ENCODE data around the gene FITM1.

DNA sequence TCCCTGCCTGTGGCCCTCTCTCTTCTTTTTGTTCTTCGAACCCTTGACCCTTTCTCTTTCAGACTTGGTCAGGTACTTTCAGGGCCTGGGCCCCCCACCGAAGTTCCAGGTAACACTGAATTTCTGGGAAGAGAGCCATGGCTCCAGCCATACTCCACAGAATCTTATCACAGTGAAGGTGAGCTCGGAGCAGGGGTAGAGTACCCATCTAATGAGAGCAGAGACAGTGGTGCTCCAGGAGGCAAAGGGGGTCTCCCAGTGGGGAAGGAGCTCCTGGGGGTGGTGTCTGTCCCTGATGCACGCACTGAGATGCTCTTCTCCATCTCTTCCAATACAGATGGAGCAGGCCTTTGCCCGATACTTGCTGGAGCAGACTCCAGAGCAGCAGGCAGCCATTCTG lies 35.3 kb downstream of the FITM1 start:
- no peak for TF ChIP-seq ZNF791 (tag by site-specific recombination; IDR thresholded peaks at IDR 0.05)
- TF ChIP-seq, protein P1, sequence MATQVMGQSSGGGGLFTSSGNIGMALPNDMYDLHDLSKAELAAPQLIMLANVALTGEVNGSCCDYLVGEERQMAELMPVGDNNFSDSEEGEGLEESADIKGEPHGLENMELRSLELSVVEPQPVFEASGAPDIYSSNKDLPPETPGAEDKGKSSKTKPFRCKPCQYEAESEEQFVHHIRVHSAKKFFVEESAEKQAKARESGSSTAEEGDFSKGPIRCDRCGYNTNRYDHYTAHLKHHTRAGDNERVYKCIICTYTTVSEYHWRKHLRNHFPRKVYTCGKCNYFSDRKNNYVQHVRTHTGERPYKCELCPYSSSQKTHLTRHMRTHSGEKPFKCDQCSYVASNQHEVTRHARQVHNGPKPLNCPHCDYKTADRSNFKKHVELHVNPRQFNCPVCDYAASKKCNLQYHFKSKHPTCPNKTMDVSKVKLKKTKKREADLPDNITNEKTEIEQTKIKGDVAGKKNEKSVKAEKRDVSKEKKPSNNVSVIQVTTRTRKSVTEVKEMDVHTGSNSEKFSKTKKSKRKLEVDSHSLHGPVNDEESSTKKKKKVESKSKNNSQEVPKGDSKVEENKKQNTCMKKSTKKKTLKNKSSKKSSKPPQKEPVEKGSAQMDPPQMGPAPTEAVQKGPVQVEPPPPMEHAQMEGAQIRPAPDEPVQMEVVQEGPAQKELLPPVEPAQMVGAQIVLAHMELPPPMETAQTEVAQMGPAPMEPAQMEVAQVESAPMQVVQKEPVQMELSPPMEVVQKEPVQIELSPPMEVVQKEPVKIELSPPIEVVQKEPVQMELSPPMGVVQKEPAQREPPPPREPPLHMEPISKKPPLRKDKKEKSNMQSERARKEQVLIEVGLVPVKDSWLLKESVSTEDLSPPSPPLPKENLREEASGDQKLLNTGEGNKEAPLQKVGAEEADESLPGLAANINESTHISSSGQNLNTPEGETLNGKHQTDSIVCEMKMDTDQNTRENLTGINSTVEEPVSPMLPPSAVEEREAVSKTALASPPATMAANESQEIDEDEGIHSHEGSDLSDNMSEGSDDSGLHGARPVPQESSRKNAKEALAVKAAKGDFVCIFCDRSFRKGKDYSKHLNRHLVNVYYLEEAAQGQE (tag by site-specific recombination; IDR thresholded peaks at IDR 0.05), result no peak
- TF ChIP-seq TCF7L2 (IDR thresholded peaks at IDR 0.05; ENCODE audit: borderline replicate concordance, low read depth, low read length), result no peak
- TF ChIP-seq, protein P2, sequence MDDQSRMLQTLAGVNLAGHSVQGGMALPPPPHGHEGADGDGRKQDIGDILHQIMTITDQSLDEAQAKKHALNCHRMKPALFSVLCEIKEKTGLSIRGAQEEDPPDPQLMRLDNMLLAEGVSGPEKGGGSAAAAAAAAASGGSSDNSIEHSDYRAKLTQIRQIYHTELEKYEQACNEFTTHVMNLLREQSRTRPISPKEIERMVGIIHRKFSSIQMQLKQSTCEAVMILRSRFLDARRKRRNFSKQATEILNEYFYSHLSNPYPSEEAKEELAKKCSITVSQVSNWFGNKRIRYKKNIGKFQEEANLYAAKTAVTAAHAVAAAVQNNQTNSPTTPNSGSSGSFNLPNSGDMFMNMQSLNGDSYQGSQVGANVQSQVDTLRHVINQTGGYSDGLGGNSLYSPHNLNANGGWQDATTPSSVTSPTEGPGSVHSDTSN (CRISPR knock-in tag; IDR thresholded peaks at IDR 0.05), result no peak
- no peak for TF ChIP-seq ZNF302 (tag by site-specific recombination; IDR thresholded peaks at IDR 0.05; ENCODE audit: low read depth)
- TF ChIP-seq, protein P3, sequence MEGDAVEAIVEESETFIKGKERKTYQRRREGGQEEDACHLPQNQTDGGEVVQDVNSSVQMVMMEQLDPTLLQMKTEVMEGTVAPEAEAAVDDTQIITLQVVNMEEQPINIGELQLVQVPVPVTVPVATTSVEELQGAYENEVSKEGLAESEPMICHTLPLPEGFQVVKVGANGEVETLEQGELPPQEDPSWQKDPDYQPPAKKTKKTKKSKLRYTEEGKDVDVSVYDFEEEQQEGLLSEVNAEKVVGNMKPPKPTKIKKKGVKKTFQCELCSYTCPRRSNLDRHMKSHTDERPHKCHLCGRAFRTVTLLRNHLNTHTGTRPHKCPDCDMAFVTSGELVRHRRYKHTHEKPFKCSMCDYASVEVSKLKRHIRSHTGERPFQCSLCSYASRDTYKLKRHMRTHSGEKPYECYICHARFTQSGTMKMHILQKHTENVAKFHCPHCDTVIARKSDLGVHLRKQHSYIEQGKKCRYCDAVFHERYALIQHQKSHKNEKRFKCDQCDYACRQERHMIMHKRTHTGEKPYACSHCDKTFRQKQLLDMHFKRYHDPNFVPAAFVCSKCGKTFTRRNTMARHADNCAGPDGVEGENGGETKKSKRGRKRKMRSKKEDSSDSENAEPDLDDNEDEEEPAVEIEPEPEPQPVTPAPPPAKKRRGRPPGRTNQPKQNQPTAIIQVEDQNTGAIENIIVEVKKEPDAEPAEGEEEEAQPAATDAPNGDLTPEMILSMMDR (tag by site-specific recombination; IDR thresholded peaks at IDR 0.05), result no peak
- TF ChIP-seq SCRT1 (tag by site-specific recombination; IDR thresholded peaks at IDR 0.05; ENCODE audit: borderline replicate concordance), result no peak

Data from HEK293 (cell line).